ENCODE measurements around the gene CACNA1E.

CACNA1E gene

DNA sequence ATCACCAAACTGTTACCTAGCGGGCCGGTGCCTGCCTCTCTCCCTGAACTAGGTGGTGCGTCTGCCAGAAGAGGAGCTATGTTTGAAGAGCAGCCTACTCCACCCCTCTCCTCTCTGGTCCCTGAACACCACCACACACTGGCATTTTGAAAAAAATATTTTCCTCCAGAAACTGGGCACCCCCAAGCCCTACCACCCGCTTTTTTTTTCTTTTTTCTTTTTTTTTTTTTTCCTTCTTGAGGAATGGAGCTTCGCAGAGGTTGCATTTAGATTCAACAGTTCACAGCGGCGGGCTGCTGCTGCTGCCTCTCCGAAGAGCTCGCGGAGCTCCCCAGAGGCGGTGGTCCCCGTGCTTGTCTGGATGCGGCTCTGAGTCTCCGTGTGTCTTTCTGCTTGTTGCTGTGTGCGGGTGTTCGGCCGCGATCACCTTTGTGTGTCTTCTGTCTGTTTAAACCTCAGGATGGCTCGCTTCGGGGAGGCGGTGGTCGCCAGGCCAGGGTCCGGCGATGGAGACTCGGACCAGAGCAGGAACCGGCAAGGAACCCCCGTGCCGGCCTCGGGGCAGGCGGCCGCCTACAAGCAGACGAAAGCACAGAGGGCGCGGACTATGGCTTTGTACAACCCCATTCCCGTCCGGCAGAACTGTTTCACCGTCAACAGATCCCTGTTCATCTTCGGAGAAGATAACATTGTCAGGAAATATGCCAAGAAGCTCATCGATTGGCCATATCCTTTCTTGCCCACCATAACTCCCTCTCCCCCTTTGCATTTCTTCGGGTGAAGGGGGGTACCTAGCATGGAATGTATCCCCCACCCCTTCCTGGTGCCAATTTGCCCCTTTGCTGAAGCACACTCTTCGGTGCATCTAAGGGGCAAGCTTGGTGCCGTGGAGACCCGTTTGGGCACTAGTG, at the start of gene CACNA1E:
CACNA1E (plus strand) TSS at position 233 of the 911 bp plus-strand sequence; CDS start at position 461, 228 bp downstream.
- DNase-seq (ENCODE audit: low spot score): no peak

DNA sequence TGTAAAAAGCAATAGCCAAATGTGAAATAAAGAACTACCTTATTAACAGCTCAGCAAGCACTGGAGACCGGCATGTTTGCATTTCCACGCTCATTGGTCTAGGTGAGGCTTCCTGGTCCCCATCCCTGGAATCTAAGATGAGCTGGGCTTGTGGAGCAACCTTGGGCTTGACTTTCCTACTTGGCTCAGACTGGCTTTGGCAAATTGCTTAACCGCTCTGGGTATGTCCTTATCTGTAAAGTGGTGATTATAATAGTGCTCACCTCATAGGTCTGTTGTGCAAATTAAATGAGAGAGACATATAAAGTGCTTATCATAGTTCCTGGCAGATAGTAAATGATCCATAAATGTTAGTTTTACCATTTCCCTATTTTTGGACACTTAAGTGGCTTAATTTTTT, 49.4 kb upstream of the CACNA1E start:
- no peak for DNase-seq (ENCODE audit: low spot score)

DNA sequence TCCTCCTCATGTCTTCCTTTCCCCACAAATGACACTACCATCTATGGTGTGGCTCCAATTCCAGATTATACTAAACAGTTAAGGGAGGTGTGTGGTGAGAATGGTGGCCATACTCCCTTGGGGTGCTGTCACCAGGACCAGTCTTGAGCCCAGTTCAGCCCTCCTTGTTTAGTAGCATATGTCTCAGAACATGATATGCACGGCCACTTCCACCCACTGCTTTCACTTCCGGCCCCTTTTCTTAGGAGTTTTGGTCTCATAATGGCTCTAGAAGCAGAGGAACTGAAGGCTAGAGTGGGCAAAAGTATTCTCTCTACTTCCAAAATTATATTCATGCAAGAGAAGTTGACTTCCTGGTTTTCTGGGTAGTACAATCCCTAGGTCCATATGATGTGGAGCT, 45.3 kb upstream of the CACNA1E start:
- DNase-seq (ENCODE audit: low spot score): no peak

DNA sequence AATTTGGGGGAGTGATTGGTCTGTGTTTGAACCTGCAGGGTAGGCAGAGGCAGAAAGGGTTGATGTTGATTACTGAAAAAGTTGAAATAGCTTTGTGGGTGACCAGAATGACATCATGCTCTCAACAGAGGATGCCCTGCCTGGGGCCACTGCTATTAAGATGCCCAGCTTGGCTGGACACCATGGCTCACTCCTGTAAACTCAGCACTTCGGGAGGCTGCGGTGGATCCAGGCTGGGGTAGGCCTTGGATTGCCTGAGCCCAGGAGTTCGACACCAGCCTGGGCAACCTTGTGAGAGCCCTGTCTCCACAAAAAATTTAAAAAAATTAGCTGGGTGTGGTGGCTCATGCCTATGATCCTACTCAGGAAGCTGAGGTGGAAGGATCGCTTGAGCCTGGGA, 42.8 kb upstream of the CACNA1E start:
- DNase-seq (ENCODE audit: low spot score): no peak

DNA sequence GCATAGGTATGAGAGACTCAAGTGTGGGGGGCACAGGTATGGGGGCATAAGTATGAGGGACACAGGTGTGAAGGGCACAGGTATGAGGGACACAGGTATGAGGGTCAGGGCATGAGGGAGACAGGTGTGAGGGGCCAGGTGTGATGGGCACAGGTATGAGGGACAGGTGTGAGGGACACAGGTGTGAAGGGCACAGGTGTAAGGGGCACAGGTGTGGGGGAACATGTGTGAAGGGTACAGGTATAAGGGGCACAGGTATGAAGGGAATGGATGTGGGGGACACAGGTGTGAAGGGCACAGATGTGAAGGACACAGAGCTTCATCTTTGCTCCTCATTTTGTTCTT, 41.2 kb upstream of the CACNA1E start:
- DNase-seq (ENCODE audit: low spot score): no peak

DNA sequence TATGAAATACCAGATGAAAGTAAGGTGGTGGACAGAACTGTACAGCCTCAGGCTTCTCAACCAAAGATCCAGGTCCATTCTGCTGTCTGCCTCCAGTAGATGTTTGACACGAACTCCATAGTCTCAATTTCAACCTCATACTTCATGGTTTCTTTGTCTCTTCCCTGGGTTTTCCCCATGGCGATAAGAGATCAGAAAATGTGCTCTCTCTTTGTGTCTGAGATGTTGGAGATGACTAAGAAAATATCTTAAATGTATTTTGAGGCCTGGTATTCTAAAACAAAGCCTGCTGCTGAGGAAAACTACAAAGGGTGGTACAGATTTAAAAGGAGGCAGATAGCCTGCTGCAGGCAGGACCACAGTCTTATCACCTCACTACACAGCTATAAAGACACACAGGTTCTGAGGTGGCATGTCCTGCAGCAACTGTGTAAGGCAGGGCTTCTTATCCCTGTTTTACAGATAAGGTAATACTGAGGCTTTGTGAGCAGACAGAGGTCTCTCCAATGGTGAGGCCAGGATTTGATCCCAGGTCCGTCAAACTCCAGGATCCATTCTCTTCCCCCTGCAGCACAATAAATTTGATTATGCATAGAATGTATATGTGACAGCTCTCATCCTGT, 40.0 kb upstream of the CACNA1E start:
- DNase-seq (ENCODE audit: low spot score): no peak

DNA sequence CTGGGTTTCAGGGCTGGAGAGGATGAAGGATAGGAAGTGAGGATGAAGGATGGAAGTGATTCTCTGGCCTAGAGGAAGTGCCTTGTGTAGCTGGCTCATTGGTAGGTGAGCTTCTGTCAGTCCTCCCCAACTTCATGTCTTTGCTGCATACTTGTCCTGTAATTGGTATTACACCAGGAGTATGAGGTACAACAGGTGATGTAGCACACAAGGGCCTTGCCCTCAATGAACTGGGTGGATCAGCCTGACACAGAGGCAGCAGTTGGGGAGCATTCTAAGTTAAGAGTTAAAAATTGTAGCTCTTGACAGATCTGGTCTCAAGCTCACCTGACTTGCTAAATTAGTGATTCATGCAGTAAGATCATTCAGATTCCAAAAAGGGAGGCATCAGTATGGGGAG, 37.9 kb upstream of the CACNA1E start:
- no peak for DNase-seq (ENCODE audit: low spot score)

DNA sequence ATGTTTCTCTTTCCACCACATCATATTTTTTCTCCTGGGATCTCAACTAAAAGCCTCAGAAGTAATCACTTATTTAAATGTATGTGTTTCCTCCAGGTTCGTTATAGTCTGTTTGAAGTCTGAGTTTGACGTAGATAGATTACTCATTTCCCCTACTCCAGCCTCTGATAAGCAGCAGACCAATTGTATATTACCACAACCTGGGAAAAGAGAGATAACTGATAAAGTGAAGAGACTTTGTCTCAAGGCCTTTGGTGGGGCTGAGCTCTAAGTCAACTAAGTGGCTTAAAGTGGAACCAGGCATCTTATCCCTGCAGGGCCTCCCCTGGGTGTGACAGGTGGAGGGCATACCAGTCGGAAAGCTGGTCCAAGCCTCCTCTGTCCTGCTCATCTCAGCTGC, 34.9 kb upstream of the CACNA1E start:
- no peak for DNase-seq (ENCODE audit: low spot score)

DNA sequence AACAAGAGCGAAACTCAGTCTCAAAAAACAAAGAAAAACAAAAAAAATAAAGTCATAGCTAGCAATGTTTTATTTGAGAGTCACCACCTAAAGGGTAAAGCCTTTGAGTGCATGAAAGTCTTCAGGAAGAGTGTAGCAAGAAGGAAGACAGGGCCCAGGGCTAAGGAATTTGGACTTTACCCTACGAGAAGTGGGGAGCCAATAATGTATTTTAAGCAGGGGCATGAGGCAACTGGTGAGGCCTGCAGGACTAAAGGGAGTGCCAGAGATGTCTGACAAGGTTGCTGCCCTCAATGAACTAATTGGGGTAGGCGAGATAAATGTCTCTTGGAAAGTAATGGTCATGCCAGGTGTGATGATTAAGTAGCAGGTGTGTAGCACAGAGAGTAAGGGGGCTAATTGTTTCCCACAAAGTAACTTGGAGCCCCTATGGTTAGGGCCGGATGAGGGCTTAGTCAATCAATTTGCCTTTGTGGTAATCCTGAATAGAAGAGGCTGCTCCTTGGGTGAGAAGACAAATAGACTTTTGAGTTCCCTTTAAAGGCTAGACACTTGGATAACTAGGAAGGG, 31.6 kb upstream of the CACNA1E start:
- no peak for DNase-seq (ENCODE audit: low spot score)

DNA sequence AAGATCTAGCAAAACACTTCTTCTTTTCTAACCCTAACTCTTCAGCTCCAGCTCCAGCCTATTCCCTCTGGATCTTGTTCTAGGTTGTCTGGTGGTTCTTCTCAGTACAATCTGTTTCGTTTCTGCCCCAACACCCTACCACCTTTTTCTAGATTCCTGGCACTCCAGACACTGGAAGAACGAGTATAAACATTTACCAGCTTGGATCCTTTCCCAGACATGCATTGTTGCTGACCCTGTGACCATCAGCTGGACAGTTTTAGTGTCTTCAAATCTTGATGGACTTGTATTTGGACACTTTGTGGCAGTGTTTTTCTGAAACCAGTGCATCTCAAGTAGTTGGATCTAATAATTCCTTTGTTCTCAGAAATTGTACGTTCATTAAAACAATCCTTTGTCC, 30.6 kb upstream of the CACNA1E start:
- DNase-seq (ENCODE audit: low spot score): no peak

DNA sequence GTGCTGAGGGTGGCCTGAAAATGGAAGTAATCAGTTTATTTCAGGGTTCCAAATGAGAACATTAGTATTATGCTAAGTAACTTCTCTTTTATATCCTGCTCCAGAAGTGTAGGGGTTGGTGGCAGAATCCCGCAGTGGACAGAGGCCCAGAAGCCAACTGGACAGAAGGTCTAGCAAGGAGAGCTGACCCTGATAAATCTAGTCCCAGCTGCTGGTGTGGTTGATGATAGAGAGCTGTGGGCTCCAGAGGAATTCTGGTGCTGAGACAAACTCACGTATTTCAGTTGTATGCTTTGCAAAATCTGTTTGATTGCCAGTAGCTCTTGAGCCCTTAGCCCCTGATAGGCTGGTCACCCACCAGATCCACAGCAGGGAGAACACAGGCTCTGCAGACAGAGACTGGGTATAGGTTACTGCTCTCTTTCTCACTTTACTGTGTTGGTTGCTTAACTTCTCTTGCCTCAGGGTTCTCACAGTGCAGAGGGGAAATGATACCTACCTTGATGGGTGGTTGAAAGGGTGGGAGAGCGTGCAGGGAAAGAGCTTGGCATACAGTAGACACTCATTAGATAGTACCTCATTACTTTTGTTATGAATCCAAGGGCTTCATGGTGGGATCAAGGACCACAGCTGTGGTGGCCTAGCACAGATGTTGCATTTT, 29.6 kb upstream of the CACNA1E start:
- DNase-seq (ENCODE audit: low spot score): no peak

DNA sequence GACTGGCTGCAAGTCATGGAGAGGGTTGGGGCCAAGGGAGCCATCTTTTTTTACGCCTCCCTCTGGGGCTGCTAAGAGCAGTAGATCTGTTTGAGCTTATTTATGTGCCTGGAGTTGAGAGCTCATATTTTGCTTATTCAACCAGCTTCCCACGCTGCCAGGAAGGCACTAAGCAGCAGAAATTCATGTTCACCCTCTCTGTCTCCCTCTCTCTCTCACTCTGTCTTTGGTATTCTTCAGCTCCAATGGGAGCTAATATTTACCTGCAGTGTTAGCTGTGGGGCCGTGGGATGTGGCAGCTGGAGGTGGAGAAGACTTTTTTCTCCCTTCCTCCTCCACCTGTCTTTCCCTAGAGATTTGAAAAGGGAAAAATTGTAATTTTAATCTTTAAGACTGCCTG, 26.8 kb upstream of the CACNA1E start:
- peak; percentile 64 for DNase-seq (ENCODE audit: low spot score)

DNA sequence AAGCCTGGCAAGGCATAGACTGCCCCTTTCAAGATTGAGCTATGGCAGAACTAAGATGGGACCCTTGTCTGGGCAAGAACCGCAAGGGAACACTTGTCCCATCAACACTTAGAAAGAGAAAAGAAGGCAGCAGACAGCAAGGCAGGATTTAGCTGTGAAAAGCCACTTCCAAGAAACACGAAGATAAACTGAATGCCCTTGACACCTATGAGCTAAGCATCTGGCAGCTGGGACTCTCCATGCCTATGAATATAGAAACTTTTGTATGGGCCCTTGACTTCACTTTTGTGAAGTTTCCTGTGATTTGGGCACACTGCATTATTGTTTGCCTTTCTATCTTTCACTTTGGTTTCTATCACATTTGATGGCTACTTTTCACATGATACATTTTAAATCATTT, 24.9 kb upstream of the CACNA1E start:
- DNase-seq (ENCODE audit: low spot score): no peak

DNA sequence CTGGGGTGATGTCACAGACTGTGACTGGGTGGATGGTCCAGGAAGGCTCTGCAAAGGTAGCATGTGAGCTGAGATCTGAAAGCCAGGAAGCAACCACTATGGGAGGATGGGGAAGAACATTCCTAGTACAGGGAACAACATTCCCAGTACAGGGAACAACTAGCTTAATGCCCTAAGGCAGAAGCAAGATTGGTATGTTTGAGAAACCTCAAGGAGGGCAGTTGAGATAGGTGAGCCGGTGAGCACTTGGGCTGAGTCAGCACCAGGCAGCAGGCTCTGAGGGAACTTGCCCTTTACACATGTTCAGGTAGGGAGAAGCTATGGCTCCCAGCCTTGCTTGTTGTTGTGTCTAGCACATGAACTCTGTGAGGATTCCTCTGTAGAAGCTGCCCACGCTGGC, 24.2 kb upstream of the CACNA1E start:
- no peak for DNase-seq (ENCODE audit: low spot score)

DNA sequence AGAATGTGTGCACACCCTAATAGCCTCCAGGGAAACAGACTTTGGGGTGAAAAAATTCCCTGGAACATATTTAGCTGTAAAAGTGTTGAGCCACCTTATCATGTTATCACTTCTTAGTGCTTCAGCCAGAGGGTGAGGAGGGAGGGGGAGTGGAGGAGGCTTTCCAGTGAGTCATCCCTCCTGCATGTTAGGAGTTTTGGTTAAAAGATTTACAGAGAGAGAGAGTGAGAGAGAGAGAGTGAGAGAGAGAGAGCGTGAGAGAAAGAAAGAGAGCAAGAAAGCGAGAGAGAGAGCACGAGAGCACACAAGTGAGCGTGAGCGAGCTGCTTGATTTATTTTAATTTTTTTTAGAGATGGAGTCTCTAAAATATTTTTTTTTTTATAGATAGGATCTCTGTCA, 13.5 kb upstream of the CACNA1E start:
- DNase-seq (ENCODE audit: low spot score): peak; percentile 55

DNA sequence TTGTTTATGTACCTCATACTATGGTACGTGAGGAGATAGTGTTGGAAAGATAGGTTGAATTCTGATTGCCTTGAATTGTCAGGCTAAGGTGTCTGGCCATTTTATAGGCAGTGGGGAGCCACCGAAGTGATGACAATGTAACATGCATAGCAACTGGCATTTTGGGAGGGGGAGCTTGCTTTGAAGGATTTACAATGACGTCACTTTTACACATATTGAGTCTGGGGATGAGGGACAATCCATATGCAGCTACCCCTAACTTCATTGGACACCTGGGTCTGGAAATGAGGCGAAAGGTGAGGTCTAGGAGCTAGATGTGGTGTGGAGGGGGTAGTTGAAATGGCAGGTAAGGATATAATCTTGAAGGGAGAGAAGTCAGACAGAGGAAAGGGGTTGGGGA, 7.7 kb upstream of the CACNA1E start:
- DNase-seq (ENCODE audit: low spot score): no peak

DNA sequence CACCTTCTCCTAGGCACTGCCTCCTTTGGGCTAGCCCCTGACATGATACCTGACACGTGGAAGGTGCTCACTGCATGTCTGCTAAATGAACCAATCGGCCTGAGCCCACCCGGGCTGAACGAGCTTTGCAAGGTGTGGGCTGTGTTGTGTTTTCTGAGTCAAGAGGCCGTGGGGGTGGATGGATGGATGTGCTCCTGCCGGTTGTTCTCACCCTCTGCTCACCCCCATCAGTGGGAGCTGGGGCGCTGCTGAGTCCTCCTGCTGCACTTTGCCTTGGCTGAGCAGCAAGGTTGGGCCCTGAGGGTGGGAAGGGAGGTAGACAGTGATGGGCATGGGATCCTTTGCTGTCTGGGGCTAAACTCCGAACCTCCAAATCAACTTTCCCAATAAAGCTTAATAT, 6.7 kb upstream of the CACNA1E start:
- no peak for DNase-seq (ENCODE audit: low spot score)

DNA sequence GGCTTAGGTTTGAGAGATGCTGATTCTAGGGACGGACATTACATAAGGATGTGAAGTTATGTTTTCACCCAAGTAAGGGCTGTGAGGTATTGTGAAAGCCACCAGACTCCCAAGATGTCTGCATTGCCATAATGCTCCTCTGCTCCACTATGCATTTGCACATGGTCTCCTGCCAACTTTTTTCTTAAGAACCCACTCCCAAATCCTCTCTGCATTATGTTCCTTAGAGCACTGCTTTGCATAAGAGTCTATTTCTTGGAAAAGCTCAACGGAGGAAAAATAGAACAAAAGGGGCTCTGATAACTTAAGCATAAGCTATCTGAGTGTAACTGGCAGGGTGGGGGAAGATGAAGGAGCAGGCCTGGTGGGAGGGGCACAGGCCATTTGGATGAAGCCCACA, 5.0 kb upstream of the CACNA1E start:
- DNase-seq (ENCODE audit: low spot score): no peak

DNA sequence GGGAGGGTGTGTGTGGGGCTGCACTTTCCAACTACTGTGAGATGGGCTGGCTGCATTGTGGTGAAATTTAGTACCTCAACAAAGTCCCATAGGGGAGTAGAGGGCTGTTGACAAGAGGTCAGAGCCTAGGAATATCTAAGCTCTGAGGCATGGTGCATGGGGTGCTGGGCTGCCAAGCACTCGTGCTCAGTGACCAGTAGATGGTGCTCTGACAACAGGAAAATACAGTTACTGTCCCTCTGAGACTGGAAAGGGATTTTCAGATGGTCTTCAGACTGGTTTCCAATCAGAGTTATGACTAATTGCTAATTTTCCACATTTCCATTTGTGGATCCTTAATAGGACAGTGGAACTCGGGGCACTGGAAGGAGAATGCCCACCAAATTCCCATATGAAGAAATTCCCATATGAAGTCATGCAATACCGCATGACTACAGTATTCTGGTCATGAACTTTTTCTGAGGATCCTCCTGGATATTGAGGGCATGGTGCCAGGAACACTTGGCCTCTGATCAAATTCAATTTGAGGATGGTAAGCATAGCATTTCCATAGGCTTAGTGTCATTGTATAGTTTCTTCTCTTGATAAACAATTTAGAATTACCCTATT, 4.1 kb upstream of the CACNA1E start:
- DNase-seq (ENCODE audit: low spot score): peak; percentile 74

DNA sequence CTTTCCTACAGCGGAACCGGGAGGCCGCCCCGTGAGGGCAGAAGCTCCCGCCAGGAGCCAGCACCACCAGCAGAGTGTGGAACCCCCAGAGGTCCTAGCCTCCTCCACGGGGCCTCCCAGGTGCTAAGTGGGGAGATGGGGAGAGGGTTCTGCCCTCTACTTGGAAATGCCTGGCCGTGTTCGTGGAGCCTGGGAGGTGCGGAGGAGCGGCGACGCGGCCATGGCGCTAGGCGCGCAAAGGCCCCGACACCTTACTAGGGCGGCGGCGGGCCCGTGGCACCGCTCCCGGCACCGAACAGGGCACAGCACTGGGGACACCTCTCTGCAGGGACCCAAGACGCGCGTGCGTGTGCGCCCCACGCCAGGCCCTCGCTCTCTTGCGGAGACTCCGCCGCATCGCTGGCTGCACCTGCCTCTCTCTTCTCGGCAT, 1.3 kb upstream of the CACNA1E start:
- no peak for DNase-seq (ENCODE audit: low spot score)

DNA sequence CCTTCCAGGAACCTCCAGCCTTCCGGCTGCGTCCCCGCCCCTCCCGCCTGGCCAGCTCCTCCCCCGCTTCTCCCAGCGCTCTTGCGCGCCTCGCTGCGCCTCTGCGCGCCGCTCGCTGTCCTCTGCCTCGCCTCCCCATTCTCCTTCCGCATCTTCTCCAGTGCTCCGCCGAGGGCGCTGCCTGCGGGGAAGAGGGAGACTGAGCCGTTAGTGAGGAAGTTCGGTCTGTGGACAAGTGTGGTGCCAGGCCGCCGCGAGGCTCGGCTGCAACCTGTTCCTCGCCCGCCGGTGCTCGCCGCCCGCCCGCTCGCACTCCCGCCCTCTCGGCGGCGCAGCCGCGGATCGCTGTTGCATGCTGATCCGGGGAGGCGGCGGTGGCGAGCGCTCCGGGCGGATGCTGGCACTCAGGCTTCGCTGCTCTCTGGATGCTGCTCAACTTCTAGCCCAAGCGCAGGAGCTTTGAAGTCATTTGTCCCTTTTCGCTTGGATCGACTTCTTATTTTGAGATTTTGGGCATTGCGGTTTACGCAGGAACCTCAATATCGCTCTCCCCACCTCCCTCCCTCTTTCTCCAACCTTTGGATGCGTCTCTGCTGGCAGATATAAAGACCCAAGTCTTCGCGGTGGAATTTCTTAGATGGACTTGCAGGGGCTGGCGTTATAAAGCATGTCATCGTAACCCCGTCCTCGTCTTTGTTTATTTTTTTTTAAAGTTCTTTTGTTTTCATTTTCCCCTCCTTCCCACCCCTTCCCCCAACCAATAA, 614 bp upstream of the CACNA1E start:
- DNase-seq (ENCODE audit: low spot score): peak; percentile 70

DNA sequence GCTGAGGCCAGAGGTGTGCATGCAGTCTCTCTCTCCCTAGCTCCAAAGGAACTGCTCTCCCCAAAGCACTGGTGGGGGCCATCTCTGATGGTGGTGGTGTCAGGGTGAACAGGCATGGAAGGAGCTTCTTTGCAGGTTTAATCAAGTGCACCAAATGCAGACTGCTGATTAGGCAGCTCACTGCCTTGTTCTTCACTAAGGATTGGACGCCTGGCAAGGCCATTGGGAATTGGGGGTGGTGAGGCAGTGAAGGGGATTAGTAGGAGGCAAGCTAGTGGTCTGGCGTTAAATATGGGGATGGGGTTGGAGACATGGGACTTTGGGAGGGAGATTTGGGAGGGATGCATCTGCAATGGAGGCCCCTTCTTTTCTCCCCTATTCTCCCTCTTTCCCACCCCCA, 1.5 kb downstream of the CACNA1E start:
- DNase-seq (ENCODE audit: low spot score): no peak

All from putamen (tissue), 1 donor.